Activated T-cell treated with anti-CD3 and anti-CD28 coated beads, Interleukin-2, amount 50 U/mL, for 72 hours (primary cell): ENCODE results near the gene ARHGEF33. TPM values are rescaled to one million over a fixed set of nuclear protein-coding genes. Genes with fewer than 3 reads are reported as not detected.

ENCODE experiments used
- ATAC-seq, 2 donors: fragments of 150-1000 bp; cut with Tn5 transposase; replicated peaks in 1 of 2; 2 replicates each; pipeline ENCODE4 v1.10.0; 2021; ENCODE audit warnings: moderate library complexity in 2 of 2, mild to moderate bottlenecking in 1 of 2
- DNase-seq, 2 donors: peaks; one replicate each; pipeline ENCODE4 v3.0.0; 2021 to 2022; ENCODE audit warnings: mixed read lengths in 1 of 2
- H3K27ac Mint-ChIP-seq: one replicate; pipeline ENCODE4 v1.8.0; 2022; ENCODE audit warnings: mild to moderate bottlenecking, moderate library complexity, mixed read lengths
- H3K27me3 Mint-ChIP-seq: one replicate; pipeline ENCODE4 v1.8.0; 2022; ENCODE audit warnings: low read depth, mixed read lengths
- H3K36me3 Mint-ChIP-seq, 2 donors: one replicate each; pipeline ENCODE4 v1.8.0; 2022; ENCODE audit warnings: mixed read lengths in 2 of 2, mild to moderate bottlenecking in 1 of 2; ENCODE audit not compliant: insufficient read depth in 2 of 2
- H3K4me1 Mint-ChIP-seq: one replicate; pipeline ENCODE4 v1.8.0; 2022; ENCODE audit warnings: low read depth, mixed read lengths
- H3K4me3 Mint-ChIP-seq, 2 donors: one replicate each; pipeline ENCODE4 v1.8.0; 2022; ENCODE audit warnings: mild to moderate bottlenecking in 2 of 2, mixed read lengths in 2 of 2, moderate library complexity in 2 of 2
- H3K9me3 Mint-ChIP-seq, 2 donors: one replicate each; pipeline ENCODE4 v1.8.0; 2022; ENCODE audit warnings: mixed read lengths in 2 of 2
- total RNA-seq, 2 donors: library from RNA; stranded (reverse); gene quantifications; one replicate each; pipeline ENCODE4 v1.2.3, GENCODE V29; 2022

The ARHGEF33 gene
- total RNA-seq, 2 donors from 2014 or later: 0.58 TPM; not detected in 1

DNA sequence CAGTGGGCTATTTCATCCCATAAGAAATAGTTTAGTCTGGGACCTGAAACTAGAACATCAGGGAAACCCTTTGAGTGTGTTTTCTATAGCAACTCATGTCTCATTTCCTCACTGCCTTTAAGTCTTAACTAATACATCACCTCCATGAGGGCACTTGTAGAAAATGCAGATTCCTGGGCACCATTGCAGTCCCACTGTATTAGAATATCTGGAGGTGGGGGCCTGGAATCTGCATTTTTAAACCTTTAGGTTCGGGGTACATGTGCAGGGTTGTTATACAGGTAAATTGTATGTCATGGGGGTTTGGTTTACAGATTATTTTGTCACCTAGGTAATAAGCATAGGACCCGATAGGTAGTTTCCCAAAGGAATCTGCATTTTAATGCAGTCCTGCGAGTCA is 87.4 kb downstream of the ARHGEF33 start:
- Mint-ChIP-seq H3K36me3 (no peaks in the 10 kb centered on the region), H3K4me3 (no peak overlapping the region)

GRCh38 chr2:38978296-38978903 is 88.7 kb downstream of the ARHGEF33 start:
- Mint-ChIP-seq H3K27ac (no peak overlapping the region), H3K4me3 (no peak overlapping the region), H3K36me3 (no peaks in the 10 kb centered on the region), H3K9me3 (no peaks in the 10 kb centered on the region), H3K27me3 (no peaks in the 10 kb centered on the region), H3K4me1 (no peaks in the 10 kb centered on the region)
- ATAC-seq: no peak
- no peak for DNase-seq

More for the DNA sequence above, 87.4 kb downstream of the ARHGEF33 start:
- Mint-ChIP-seq H3K27ac (no peak overlapping the region), H3K9me3 (no peaks in the 10 kb centered on the region), H3K27me3 (no peaks in the 10 kb centered on the region), H3K4me1 (no peaks in the 10 kb centered on the region)
- ATAC-seq: no peak
- DNase-seq: no peak

DNA sequence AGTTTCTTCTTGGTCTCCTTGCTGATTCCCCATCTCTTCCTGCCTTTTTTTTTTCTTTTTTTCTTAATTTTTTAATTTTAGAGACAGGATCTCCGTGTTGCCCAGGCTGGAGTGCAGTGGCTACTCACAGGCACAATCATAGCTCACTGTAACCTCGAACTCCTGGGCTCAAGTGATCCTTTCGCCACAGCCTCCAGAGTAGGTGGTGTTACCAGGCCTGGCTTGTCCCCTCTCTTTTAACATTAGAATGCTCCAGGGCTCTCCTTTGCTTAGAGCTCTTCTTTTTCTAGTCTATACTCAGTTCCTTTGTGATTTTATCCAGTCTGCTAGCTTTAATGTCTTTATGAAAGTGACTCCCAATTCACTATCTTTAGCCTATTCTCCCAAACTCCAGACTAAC is 89.2 kb downstream of the ARHGEF33 start:
- Mint-ChIP-seq H3K27ac (peak overlapping the region; percentile 59), H3K9me3 (no peaks in the 10 kb centered on the region), H3K27me3 (no peaks in the 10 kb centered on the region), H3K4me1 (no peaks in the 10 kb centered on the region), H3K36me3 (no peaks in the 10 kb centered on the region), H3K4me3 (no peak overlapping the region)
- DNase-seq: no peak
- no peak for ATAC-seq

DNA sequence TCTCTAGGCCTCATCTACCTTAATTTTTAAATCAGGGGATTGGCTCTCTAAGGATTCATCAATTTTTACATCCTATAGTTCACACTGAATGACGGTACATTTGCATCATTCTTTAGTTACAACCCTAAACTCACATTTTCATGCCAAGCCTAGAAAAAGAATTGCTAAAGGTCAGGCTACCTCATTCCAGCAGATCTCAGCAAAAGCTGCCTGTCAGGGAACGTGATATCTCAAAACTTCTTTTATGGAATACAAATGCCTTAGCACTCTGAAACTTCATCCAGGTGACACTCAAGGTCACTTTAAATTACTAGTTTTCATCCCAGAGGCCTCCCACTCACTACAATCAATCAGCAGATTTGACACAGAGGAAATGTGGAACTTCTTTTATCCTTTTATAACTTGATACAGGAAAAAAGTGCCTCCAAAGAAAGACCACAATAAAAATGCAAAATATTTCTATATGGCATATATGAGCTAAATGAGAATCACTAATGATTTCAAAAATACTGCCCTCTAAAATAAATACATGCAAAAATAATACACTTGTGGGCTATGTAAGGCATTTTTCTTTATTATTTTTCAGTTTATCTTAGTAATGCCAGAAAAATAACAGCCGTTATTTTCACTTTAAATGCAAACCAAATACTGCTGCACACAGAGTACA is 91.5 kb downstream of the ARHGEF33 start:
- no peak overlapping the region for H3K27ac Mint-ChIP-seq

GRCh38 chr2:38981670-38982357 is 92.1 kb downstream of the ARHGEF33 start:
- H3K9me3 Mint-ChIP-seq: no peaks in the 10 kb centered on the region
- no peaks in the 10 kb centered on the region for H3K4me1 Mint-ChIP-seq
- H3K27me3 Mint-ChIP-seq: no peaks in the 10 kb centered on the region
- ATAC-seq: no peak
- peaks cover 8% of the 10 kb centered on the region in 2 donors for H3K36me3 Mint-ChIP-seq
- no peak overlapping the region for H3K4me3 Mint-ChIP-seq
- H3K27ac Mint-ChIP-seq: no peak overlapping the region
- no peak for DNase-seq

More for the DNA sequence above, 91.5 kb downstream of the ARHGEF33 start:
- Mint-ChIP-seq H3K4me1 (no peaks in the 10 kb centered on the region), H3K9me3 (no peaks in the 10 kb centered on the region), H3K36me3 (peaks cover 8% of the 10 kb centered on the region in 2 donors), H3K4me3 (no peak overlapping the region), H3K27me3 (no peaks in the 10 kb centered on the region)
- DNase-seq (no peak), ATAC-seq (no peak)

DNA sequence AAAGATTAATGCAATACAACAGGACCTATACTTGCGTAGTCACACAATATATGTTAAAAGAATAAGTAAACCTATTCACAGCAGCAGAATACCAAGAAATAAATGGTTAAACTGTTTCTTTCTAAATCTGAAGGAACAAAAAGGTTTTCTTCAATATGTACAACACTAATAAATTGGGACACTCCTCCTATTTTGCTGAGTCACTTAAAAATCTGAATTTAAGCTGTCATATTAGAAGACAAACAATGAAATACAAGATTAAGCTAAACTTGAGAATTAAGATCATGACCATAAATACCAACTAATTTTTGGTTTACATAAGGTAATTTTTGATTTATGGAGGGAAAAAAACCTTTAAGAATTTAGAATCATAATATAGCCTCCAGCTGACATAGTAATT is 92.8 kb downstream of the ARHGEF33 start:
- Mint-ChIP-seq H3K27me3 (no peaks in the 10 kb centered on the region), H3K27ac (peak overlapping the region; percentile 40), H3K4me3 (no peak overlapping the region), H3K4me1 (no peaks in the 10 kb centered on the region), H3K36me3 (peaks cover 8% of the 10 kb centered on the region in 2 donors), H3K9me3 (no peaks in the 10 kb centered on the region)
- no peak for ATAC-seq
- no peak for DNase-seq

DNA sequence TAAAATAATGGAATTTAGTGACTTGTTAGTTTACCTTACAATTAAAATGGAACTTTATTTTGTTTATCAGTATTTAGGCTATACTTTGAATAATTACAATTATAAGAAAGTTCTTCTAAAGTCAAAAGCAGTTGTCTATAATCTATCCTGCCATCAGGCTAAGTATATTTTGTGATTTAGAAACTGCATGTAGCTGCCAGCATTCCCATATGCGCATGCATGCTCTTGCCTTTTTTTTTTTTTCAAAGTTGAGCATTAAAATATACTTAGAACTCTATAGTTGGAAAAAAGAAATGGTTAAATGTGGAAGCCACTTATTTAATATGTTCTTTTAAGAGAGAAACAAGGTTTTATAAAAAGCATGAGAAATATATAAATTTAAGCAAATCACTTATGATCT is 99.0 kb downstream of the ARHGEF33 start:
- no peak overlapping the region for H3K4me3 Mint-ChIP-seq

GRCh38 chr2:38991899-38992298 is 102.2 kb downstream of the ARHGEF33 start:
- peaks cover 4% of the 10 kb centered on the region for H3K4me1 Mint-ChIP-seq
- H3K27me3 Mint-ChIP-seq: no peaks in the 10 kb centered on the region
- no peak overlapping the region for H3K27ac Mint-ChIP-seq
- DNase-seq (no peak), ATAC-seq (no peak)
- H3K4me3 Mint-ChIP-seq: no peak overlapping the region
- peaks cover 0 to 21% of the 10 kb centered on the region in 2 donors for H3K36me3 Mint-ChIP-seq
- H3K9me3 Mint-ChIP-seq: no peaks in the 10 kb centered on the region

More for the DNA sequence above, 99.0 kb downstream of the ARHGEF33 start:
- H3K27me3 Mint-ChIP-seq: no peaks in the 10 kb centered on the region
- ATAC-seq: no peak
- H3K9me3 Mint-ChIP-seq: no peaks in the 10 kb centered on the region
- peaks cover 8 to 13% of the 10 kb centered on the region in 2 donors for H3K36me3 Mint-ChIP-seq
- peaks cover 4% of the 10 kb centered on the region for H3K4me1 Mint-ChIP-seq
- no peak for DNase-seq
- H3K27ac Mint-ChIP-seq: no peak overlapping the region

- H3K9me3 Mint-ChIP-seq: no peaks in the 10 kb centered on the region
- no peaks in the 10 kb centered on the region for H3K4me1 Mint-ChIP-seq
- H3K27ac Mint-ChIP-seq: no peak overlapping the region
- ATAC-seq: no peak
- no peak for DNase-seq
- H3K36me3 Mint-ChIP-seq: peaks cover 9 to 36% of the 10 kb centered on the region in 2 donors
- H3K4me3 Mint-ChIP-seq: no peak overlapping the region
- H3K27me3 Mint-ChIP-seq: no peaks in the 10 kb centered on the region
Observed at GRCh38 chr2:38997781-38998180, 108.1 kb downstream of the ARHGEF33 start.

DNA sequence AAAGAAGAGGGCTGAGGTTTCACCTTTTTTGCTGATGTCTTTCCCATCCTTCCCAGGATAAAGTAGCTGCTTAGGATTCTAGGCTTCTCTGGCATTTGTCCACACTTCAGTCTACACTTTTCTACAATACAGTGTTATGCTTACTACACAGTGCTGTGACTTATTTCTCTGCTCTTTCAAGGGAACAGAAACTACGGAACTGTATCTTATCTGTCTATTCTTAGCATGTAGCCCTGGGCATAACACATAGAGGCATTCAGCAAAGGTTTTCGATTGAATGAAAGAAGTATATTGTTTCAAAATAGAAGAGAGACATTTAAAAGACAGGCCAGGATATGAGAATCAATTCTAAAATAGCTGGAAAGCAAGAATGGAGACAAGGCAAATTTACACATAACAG is 110.9 kb downstream of the ARHGEF33 start:
- Mint-ChIP-seq H3K4me3 (no peak overlapping the region), H3K4me1 (no peaks in the 10 kb centered on the region), H3K27me3 (no peaks in the 10 kb centered on the region), H3K27ac (no peak overlapping the region), H3K36me3 (peaks cover 10 to 29% of the 10 kb centered on the region in 2 donors), H3K9me3 (no peaks in the 10 kb centered on the region)
- ATAC-seq: no peak
- DNase-seq: no peak

GRCh38 chr2:39007875-39008504 is 118.3 kb downstream of the ARHGEF33 start:
- Mint-ChIP-seq H3K27me3 (no peaks in the 10 kb centered on the region), H3K4me3 (no peak overlapping the region), H3K4me1 (peaks cover 13% of the 10 kb centered on the region), H3K27ac (no peak overlapping the region), H3K9me3 (no peaks in the 10 kb centered on the region), H3K36me3 (peaks cover 8 to 40% of the 10 kb centered on the region in 2 donors)
- DNase-seq: no peak
- ATAC-seq: no peak

DNA sequence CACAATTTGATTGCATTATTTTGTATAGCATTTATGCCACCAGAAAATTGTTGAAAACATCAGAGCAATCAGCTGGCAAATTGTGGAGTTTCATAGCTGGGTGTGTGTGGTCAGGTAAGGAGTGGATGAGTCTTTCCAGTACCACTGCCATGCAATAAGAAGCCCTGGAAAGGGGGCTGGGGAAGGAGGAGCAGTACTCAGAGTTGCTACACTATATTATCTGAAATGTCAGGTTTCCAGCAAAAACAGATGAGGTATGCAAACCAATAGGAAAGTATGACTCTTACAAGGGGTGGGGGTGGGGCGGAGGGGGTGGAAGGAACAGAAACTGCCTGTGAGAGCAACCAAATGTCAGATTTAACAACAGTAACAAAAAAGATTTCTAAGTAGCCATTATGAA is 119.0 kb downstream of the ARHGEF33 start:
- Mint-ChIP-seq H3K4me3 (peak overlapping the region in 1 of 2 donors; percentile 7), H3K27me3 (no peaks in the 10 kb centered on the region), H3K36me3 (peaks cover 8 to 40% of the 10 kb centered on the region in 2 donors), H3K4me1 (peaks cover 13% of the 10 kb centered on the region), H3K9me3 (no peaks in the 10 kb centered on the region), H3K27ac (peak overlapping the region; percentile 14)
- ATAC-seq (peak; percentile 70 to 79), DNase-seq (peak; percentile 9 to 11)

DNA sequence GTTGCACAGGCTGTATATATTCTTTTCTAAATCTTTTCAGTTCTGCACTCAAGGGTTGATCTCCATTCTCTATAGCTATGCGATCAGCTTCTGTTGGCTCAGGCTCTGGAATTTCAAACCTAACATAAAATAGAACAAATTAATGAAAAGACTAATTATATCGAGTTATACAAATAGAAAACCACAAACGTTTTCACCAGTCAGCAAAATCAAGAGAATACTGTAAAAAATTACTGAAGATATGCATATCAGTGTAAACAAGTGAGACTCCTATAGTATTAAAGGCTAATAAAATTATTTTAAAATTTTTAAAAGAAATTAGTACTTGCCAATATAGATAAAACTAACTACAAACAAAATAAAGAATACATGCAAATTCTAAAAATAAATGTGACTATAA is 124.2 kb downstream of the ARHGEF33 start:
- no peaks in the 10 kb centered on the region for H3K9me3 Mint-ChIP-seq
- H3K4me1 Mint-ChIP-seq: peaks cover 7% of the 10 kb centered on the region
- peaks cover 4 to 33% of the 10 kb centered on the region in 2 donors for H3K36me3 Mint-ChIP-seq
- H3K27me3 Mint-ChIP-seq: no peaks in the 10 kb centered on the region
- DNase-seq (no peak), ATAC-seq (no peak)
- H3K4me3 Mint-ChIP-seq: no peak overlapping the region
- H3K27ac Mint-ChIP-seq: no peak overlapping the region
